Right lobe of liver (tissue), 4 donors: Measurements from ENCODE around the gene CCL14.

Source experiments
- POLR2A ChIP-seq: fragments of 450-650 bp; IDR thresholded peaks from one replicate; pipeline ENCODE4 v1.6.1; 2017; ENCODE audit warnings: antibody characterized with exemption, mild to moderate bottlenecking
- TF ChIP-seq, protein P1 (sequence below), 4 donors: fragments of 200-600 bp in 3 of 4; fragments of 450-650 bp in 1 of 4; IDR thresholded peaks; one replicate each; pipeline versions ENCODE4 v1.5.1 to v1.8.0; 2016 to 2022; ENCODE audit warnings: antibody characterized with exemption in 4 of 4, mild to moderate bottlenecking in 2 of 4
- donor health status: DM: no; HTN: no; CAD: no.
- donor health status: DM: no; HTN: no; CAD: no.
- donor health status: DM: no; HTN: yes; CAD: no.

DNA sequence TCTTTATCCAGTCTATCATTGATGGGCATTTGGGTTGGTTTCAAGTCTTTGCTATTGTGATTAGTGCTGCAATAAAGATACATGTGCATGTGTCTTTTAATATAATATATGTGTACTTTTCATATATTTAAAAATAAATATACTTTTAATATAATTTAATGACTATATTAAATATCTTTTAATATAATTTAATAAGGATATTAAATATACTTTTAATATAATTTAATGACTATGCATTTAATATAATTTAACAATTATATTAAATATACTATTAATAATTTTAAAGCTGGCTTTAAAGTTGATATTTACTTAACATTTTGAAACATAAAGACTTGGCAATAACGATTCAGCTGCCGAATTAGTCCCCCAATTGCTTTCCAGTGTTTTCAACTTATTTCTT lies 30.0 kb upstream of the CCL14 start:
- TF ChIP-seq, protein P1, sequence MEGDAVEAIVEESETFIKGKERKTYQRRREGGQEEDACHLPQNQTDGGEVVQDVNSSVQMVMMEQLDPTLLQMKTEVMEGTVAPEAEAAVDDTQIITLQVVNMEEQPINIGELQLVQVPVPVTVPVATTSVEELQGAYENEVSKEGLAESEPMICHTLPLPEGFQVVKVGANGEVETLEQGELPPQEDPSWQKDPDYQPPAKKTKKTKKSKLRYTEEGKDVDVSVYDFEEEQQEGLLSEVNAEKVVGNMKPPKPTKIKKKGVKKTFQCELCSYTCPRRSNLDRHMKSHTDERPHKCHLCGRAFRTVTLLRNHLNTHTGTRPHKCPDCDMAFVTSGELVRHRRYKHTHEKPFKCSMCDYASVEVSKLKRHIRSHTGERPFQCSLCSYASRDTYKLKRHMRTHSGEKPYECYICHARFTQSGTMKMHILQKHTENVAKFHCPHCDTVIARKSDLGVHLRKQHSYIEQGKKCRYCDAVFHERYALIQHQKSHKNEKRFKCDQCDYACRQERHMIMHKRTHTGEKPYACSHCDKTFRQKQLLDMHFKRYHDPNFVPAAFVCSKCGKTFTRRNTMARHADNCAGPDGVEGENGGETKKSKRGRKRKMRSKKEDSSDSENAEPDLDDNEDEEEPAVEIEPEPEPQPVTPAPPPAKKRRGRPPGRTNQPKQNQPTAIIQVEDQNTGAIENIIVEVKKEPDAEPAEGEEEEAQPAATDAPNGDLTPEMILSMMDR (IDR thresholded peaks at IDR 0.05) = no peak
- TF ChIP-seq POLR2A = no peak
